ENCODE results near the gene ANKRD39. TPM values are rescaled to one million over a fixed set of nuclear protein-coding genes. Genes with fewer than 3 reads are reported as not detected.
A peak's percentile ranks its signal among the peaks of the same experiment; 100 is the strongest.

ANKRD39 gene
- total and polyA plus RNA-seq, 7 donors = 19.2 to 101 (median 53.3) TPM

GRCh38 chr2:96897491-96898134 is 39.8 kb upstream of the ANKRD39 start:
- Histone ChIP-seq H3K36me3 (ENCODE audit: insufficient read depth in 1 of 2, low read depth in 1 of 2) (no peaks in the 10 kb centered on the region), H3K4me3 (no peak overlapping the region), H3K4me1 (peaks cover 33% of the 10 kb centered on the region), H3K27me3 (ENCODE audit: insufficient read depth in 3 of 3, low read length in 2 of 3) (no peaks in the 10 kb centered on the region), H3K9me3 (no peaks in the 10 kb centered on the region), H3K27ac (no peak overlapping the region)
- ATAC-seq (no peak), DNase-seq (no peak)
- intact Hi-C loops (cut with DNase I) = no loop called here
- TF ChIP-seq CTCF (IDR thresholded peaks at IDR 0.05) = no peak
- WGBS, 3 donors = 74 to 75% (median 75%) methylated on average over 11 of the region's 11 CpGs

GRCh38 chr2:96895746-96896651 is 38.2 kb upstream of the ANKRD39 start:
- WGBS, 3 donors = 69 to 76% (median 76%) methylated on average over 18 of the region's 18 CpGs
- no peak for TF ChIP-seq CTCF (IDR thresholded peaks at IDR 0.05)
- intact Hi-C loops (cut with DNase I) = no loop called here
- peak; percentile 44 to 82 (median 52) for ATAC-seq
- H3K36me3 ChIP-seq (ENCODE audit: insufficient read depth in 1 of 2, low read depth in 1 of 2) = no peaks in the 10 kb centered on the region
- no peaks in the 10 kb centered on the region for H3K9me3 ChIP-seq
- DNase-seq = no peak
- peaks cover 50% of the 10 kb centered on the region for H3K4me1 ChIP-seq
- no peaks in the 10 kb centered on the region for H3K27me3 ChIP-seq (ENCODE audit: insufficient read depth in 3 of 3, low read length in 2 of 3)
- H3K27ac ChIP-seq = peak overlapping the region; percentile 63
- H3K4me3 ChIP-seq = no peak overlapping the region

GRCh38 chr2:96895032-96895745 is 37.4 kb upstream of the ANKRD39 start:
- DNase-seq (no peak), ATAC-seq (peak; percentile 54 to 82 (median 61))
- peak overlapping the region; percentile 63 for H3K27ac ChIP-seq
- H3K27me3 ChIP-seq (ENCODE audit: insufficient read depth in 3 of 3, low read length in 2 of 3) = no peaks in the 10 kb centered on the region
- no peak for TF ChIP-seq CTCF (IDR thresholded peaks at IDR 0.05)
- 49 to 64% (median 50%) methylated on average over 10 of the region's 10 CpGs for WGBS, 3 donors
- no peak overlapping the region for H3K4me3 ChIP-seq
- peaks cover 52% of the 10 kb centered on the region for H3K4me1 ChIP-seq
- H3K9me3 ChIP-seq = no peaks in the 10 kb centered on the region
- intact Hi-C loops (cut with DNase I) = no loop called here
- no peaks in the 10 kb centered on the region for H3K36me3 ChIP-seq (ENCODE audit: insufficient read depth in 1 of 2, low read depth in 1 of 2)

GRCh38 chr2:96894151-96894531 is 36.3 kb upstream of the ANKRD39 start:
- intact Hi-C loops (cut with DNase I) = no loop called here
- DNase-seq = no peak
- no peaks in the 10 kb centered on the region for H3K36me3 ChIP-seq (ENCODE audit: insufficient read depth in 1 of 2, low read depth in 1 of 2)
- TF ChIP-seq CTCF (IDR thresholded peaks at IDR 0.05) = no peak
- H3K27me3 ChIP-seq (ENCODE audit: insufficient read depth in 3 of 3, low read length in 2 of 3) = no peaks in the 10 kb centered on the region
- WGBS, 3 donors = 75 to 81% (median 77%) methylated on average over 2 to 3 of the region's 3 CpGs
- no peak overlapping the region for H3K4me3 ChIP-seq
- H3K4me1 ChIP-seq = peaks cover 48% of the 10 kb centered on the region
- no peak for ATAC-seq
- no peaks in the 10 kb centered on the region for H3K9me3 ChIP-seq
- H3K27ac ChIP-seq = no peak overlapping the region
